ENCODE measurements around the gene RNF111.

- TF ChIP-seq CTCF (IDR thresholded peaks at IDR 0.05) = no peak
- no peak for TF ChIP-seq POLR2A (IDR thresholded peaks at IDR 0.05)
Measured at GRCh38 chr15:59096429-59096828, 109.0 kb downstream of the RNF111 start.

All from prostate gland (tissue), 2 donors.